ENCODE measurements around the gene CTU2. TPM values are rescaled to one million over a fixed set of nuclear protein-coding genes. Genes with fewer than 3 reads are reported as not detected.

CTU2 gene
- total RNA-seq, 1 donor from 2014 or later, result 27.1 TPM

DNA sequence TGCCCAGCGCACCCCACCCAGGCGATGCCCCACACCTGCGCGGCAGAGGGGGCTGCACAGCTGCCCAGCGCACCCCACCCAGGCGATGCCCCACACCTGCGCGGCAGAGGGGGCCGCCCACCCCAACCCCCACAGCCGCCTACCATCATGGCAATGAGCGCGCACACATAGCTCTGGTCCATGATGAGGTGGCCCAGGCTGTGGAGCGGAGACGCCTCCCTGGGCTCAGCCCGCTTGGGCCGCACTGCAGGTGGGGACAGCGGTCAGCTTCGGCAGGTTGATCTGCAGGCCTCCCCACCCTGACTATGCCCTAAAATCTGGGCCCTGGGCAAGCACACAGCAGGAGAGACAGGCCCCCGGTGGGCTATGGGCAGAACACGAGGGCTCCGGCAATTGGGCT is 30.2 kb downstream of the CTU2 start:
- Mint-ChIP-seq H3K4me3 (no peak overlapping the region), H3K36me3 (no peaks in the 10 kb centered on the region), H3K27me3 (no peaks in the 10 kb centered on the region), H3K9me3 (no peaks in the 10 kb centered on the region), H3K27ac (no peak overlapping the region), H3K4me1 (ENCODE audit: unreplicated experiment) (no peaks in the 10 kb centered on the region)
- DNase-seq (ENCODE audit: extremely low spot score, unreplicated experiment), result no peak
- TF ChIP-seq, protein P1, sequence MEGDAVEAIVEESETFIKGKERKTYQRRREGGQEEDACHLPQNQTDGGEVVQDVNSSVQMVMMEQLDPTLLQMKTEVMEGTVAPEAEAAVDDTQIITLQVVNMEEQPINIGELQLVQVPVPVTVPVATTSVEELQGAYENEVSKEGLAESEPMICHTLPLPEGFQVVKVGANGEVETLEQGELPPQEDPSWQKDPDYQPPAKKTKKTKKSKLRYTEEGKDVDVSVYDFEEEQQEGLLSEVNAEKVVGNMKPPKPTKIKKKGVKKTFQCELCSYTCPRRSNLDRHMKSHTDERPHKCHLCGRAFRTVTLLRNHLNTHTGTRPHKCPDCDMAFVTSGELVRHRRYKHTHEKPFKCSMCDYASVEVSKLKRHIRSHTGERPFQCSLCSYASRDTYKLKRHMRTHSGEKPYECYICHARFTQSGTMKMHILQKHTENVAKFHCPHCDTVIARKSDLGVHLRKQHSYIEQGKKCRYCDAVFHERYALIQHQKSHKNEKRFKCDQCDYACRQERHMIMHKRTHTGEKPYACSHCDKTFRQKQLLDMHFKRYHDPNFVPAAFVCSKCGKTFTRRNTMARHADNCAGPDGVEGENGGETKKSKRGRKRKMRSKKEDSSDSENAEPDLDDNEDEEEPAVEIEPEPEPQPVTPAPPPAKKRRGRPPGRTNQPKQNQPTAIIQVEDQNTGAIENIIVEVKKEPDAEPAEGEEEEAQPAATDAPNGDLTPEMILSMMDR (conservative IDR thresholded peaks at IDR 0.05), result no peak

DNA sequence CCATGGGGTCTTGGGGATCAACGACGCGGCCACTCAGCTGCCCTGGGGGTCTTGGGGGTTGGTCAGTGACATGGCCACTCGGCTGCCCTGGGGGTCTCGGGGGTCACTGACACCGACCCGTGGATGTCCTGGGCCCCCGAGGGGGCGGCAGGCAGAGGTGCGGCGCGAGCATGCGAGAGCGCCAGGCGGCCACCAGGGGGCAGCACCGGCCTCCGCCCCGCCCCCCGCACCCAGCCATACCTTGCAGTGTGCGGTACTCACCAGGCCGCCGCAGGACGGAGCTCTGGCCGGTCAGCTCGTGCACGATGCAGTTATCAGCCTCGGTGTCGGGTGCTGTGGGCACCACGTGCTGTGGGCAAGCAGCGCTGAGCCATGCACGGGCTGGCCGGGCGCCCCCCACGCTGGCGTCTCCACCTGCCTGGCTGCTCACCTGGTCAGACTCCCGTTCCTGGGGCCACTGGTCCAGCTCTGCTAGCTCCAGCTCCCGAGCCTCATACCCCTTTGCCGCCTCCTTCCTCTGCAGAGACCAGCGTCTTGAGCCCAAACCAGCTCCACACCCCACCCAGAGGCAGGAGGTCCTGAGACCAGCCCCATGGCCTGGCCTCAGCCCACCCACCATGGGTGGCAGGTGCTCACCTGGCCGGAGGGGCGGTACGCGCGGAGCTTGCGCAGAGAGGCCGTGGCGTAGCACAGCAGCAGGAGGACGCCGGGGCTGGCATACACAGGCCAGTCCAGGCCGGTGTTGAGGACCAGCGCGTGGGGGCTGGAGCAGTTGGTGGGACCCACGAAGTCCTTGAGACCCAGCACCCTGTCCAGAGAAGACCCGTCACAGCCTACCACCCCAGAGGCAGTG is 31.2 kb downstream of the CTU2 start:
- DNase-seq (ENCODE audit: extremely low spot score, unreplicated experiment), result no peak
- no peaks in the 10 kb centered on the region for H3K4me1 Mint-ChIP-seq (ENCODE audit: unreplicated experiment)
- H3K36me3 Mint-ChIP-seq, result no peaks in the 10 kb centered on the region

DNA sequence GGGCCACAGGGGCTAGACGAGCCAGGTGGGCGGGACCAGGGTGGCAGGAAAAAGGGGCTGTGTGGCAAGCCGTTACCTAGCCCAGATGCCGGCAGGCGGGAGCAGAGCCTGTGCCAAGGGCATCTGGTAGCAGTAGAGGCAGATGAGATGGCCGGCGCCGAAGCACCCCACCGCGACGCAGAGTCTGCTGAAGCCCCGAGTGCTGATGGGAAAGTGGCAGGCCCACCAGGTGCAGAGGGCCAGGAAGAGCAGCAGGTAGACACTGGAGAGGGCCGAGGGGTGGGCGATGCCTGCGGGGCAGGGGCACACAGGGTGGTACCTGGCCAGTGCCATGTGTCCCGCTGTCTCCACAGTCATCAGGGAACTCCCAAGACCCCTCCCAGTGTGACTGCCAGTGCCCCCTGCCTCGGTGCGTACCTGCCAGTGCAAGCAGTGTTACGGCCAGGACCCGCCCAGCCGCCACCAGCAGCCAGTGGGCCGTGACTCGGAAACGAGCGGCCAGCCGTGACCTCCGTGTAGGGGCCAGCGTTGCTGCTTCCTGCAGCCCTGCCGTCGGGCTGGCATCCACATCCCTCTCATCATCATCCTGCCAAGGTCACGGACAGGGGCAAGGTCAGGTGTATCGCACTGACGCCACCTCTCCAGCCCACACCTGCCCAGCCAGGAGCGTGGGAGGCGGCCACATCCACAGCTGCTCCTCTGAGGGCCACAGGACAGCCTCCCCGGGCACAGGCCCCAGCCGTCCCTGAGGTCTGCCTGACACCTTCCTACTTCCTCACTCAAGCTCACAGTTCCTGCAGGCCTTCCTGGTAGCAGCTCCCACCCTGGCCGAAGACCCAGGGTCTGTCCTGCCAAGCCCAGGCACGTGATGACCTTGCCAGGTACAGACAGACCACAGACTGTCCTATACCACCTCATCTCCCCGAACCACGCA is 32.1 kb downstream of the CTU2 start:
- Mint-ChIP-seq H3K4me3 (no peak overlapping the region), H3K4me1 (ENCODE audit: unreplicated experiment) (no peaks in the 10 kb centered on the region), H3K27ac (no peak overlapping the region), H3K27me3 (no peaks in the 10 kb centered on the region), H3K36me3 (no peaks in the 10 kb centered on the region), H3K9me3 (no peaks in the 10 kb centered on the region)
- TF ChIP-seq, protein P1 (conservative IDR thresholded peaks at IDR 0.05), result no peak
- DNase-seq (ENCODE audit: extremely low spot score, unreplicated experiment), result no peak

More for the DNA sequence above, 31.2 kb downstream of the CTU2 start:
- Mint-ChIP-seq H3K9me3 (no peaks in the 10 kb centered on the region), H3K27me3 (no peaks in the 10 kb centered on the region), H3K4me3 (no peak overlapping the region), H3K27ac (no peak overlapping the region)
- TF ChIP-seq, protein P1 (conservative IDR thresholded peaks at IDR 0.05), result peak; percentile 99

DNA sequence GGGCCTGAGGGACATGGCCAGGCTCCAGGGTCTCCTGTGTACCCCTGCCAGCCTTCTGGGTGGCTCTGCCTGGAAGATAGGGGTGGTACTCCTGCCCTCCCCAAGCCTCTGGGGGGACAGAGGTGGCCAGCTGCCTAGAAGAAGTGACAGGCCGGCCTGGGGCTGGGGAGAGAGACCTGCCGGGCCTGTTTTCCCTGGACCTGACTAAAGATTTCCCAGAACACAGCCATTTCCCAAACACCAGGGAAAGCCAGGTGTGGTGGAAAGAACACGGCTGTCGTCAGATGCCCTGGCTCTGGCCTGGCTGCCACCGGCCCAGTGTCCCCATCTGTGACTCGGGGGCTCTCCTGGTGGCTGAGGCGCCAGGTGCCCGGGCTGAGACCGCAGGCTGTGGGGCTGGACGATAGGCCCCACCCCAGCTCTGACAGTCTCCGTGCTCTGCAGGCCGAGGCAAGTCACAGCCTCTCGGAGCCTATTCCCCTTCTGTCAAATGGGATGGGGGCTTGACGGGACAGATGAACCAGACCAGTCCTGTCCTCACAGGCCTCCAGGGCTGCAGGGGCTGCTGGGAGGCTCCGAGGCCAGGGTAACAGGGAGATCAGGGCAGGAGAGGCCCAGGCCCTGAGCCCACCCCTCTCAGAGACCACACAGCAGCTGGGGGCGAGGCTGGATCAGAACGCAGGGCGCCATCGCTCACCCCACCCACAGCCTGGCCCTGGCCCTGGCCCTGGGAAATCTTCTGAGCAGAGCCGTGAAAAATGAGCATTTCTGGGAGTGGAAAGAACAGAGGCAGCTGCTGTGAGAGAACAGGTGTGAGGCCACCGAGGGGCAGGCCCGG is 33.1 kb downstream of the CTU2 start:
- Mint-ChIP-seq H3K27me3 (no peaks in the 10 kb centered on the region), H3K4me3 (no peak overlapping the region), H3K27ac (no peak overlapping the region), H3K9me3 (no peaks in the 10 kb centered on the region), H3K36me3 (no peaks in the 10 kb centered on the region), H3K4me1 (ENCODE audit: unreplicated experiment) (no peaks in the 10 kb centered on the region)
- TF ChIP-seq, protein P1 (conservative IDR thresholded peaks at IDR 0.05), result no peak
- no peak for DNase-seq (ENCODE audit: extremely low spot score, unreplicated experiment)
